ENCODE measurements around the gene RBM17.
A peak's percentile ranks its signal among the peaks of the same experiment; 100 is the strongest.
"Not testable (repeated sequence)": the region's sequence is repeated elsewhere in the genome, so short reads cannot be mapped to it uniquely, and the experiment has no call there.

RBM17 gene

DNA sequence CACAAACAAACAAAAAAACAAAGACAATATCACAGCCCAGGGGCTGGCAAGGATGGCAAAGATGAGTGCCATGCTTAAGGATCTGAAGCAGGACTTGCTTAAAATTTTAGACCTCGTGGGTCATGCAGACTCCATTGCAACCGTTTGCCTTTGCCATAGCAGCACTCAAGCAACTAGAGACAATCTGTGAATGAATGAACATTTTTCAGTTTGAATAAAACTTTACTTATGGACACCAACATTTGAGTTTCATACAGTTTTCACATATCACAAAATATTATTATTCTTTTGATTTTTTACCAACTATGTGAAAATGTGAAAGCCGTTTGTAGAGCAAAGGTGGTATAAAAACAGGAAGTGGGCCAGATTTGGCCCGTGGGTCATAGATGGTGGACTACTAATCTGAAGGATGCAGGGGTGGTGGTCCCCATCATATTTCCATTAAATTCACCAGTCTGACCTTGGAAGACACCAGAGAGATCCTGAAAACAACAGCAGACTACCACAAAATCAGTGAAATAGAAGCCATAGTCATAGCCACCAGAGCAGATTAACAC lies 8.3 kb upstream of the RBM17 start:
- DNase-seq = no peak

DNA sequence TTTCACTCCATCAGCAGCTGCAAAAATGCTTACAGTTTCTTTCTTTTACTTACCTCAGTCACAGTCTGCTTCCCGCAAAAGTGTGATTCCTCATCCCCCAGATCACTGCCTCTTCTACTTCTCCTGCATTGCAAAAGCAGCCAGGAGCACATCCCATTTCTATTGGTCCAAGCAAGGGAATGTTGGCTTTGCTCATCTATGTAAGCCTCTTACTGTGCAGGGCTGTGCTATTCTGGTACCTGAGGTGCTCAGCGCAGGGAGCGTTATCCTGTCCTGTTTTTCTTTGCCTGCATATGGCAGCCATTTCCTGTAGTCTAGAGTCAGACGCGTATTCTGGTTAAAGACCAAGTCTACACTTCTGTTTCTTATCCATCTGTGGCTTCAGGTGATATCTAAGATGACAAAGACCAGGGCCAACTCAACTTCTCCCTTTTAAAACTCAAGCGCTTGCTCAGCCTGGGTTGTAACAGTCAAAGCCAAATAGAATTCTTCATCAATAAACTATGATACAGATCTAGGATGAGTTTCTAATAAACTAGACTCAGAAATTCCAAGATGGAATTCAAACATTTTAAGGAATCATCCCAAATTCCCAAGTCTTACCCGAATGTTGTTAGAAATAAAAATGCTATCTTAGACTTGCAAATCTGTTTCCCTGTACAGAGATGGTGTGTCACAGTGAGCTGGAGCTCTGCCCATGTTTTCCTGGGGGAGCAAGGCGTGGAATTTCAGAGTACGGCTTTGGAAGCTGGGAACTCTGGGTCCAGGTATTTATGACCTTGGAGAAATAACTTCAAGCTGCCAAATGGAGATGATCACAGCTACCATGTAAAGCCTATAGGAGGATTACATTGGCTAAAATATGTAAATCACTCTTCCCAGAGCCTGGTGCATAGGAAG lies 6.1 kb upstream of the RBM17 start:
- DNase-seq = no peak

DNA sequence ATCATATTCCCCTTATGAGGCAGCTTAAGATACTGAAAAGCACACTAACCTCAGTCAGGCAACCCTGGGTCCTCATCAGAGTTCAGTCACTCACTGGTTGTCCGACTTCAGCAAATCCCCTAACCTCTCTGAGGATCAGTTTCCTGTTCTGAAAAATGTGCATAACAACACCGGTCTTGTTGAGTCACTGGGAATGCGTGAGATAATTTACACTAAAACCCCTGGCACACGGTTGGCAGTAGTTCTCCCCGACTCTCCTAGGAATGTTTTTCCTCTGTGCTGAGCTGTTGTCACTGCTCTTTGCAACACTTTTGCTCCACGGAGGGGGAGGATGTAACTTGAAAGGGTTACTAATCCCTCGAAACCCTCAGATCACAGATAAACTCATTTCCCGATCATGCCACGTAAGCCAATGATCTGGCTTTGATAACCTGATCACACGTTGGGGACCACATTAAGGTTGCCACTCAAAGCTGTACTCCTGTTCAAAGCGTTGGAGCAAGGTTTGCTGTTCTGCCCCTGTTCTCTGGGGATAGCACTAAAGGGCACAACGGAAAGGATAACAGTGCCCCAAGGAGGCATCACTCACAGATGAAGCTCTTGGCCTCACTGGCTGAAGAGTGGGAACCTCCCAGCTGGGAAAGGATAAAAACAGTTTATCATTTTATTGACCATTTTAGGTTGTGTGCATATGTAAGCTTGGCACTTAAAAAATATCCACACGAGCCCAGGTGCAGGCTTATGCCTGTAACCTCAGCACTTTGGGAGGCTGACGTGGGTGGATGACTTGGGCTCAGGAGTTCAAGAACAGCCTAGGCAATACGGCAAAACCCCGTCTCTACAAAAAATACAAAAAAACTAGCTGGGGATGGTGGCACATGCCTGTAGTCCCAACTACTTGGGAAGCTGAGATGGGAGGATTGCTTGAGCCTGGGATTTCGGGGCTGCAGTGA lies 5.0 kb upstream of the RBM17 start:
- no peak for DNase-seq

DNA sequence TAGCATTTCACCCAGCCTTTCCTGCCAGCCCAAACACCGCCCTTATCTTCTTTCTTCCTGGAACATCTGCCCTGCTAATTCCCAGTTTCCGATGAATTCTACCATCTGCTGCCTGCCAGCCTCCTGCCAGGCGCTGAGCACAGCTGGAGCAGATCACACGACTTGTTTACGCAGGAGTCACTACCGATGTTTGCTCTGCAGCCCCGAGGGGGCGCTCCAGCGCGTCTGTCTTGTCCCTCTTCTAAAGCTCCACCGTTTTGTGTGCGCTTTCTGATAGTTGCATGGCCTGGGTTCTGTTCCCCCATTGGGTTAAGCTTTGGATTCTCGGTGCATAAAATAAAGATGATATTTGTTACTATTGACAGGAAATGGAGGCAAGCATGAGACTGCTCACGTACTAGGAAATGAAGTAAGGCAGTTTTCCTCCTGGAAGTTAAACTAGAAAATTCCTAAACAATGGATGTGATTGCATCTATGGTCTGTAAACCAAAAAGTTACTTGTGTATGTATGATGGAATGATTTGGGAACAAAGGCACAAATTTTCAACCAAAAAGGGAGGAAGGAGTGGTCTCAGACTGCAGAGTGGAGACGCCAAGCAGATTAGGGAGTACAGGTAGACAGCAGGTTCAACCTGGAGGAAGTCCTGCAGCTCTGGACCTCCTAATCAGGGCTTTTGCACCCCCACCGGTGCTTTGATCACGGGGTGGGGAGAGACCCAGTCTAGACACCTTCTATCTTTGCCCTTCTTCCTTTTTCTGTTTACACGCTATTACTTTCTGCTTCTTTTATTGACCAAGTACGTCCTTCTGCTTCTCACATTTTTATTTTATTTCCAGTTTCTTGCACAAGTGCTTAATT lies 2.2 kb upstream of the RBM17 start:
- peak in 1 of 2 experiments; percentile 58 for DNase-seq

DNA sequence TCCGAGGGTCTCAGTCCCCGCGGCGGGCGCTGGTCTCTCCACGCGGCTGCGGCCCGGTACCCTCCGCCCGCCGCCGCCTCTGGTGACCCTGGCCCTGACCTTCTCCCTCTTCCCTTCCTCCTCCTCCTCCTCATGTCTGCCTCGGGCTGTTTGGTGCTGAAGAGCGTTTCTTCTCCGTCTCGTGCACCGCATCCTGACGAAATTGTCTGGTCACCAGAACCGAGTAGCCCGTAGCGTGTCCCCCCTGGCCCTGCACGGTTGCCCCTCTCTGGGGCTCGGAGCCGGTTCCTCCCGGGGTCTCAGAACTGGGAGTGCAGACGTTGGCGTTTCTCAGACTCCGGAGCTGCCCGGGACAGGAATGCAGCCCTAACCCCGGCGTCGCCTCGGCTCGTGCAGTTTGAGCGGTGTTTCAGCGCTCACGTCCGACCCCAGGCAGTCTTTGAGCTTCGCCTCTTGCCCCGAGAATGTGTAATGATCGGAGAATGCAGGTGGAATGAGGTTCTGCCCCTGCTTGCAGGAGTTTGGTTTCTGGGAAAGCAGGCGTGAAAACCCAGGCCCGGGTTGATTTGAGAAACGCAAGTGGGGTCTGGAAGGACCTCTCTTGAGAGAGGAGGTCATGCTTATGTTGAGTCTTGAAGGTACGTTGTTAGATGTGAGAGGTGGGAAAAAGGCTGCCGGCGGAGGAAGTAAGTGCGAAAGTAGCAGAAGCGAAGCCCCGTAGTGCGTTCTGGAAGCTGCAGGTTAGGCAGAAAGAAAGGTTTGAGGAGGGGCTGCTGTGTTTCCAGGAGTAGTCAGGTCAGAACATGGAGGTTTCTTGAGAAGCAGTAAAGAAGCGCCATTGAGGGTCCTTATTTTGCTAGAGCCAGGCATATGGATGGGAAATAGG lies 743 bp downstream of the RBM17 start:
- DNase-seq = no peak

DNA sequence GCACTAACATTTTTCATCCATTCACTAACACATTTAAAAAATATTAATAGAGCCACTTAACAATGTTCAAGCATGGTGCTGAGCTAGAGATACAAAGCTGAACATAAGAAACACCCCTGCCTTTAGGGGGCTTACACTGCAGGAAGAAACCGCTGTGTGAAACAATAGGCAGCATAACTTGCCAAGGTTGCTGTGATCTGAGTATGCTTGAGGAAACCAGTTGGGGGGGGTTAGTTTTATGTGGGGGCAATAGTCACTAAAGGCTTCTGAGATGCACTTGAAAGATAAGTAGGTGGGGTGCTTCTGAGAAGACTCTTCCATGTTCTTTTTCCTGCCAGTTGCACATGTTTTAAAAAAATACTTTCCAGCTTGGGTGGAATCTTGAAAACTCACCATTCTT lies 2.8 kb downstream of the RBM17 start:
- DNase-seq = no peak

DNA sequence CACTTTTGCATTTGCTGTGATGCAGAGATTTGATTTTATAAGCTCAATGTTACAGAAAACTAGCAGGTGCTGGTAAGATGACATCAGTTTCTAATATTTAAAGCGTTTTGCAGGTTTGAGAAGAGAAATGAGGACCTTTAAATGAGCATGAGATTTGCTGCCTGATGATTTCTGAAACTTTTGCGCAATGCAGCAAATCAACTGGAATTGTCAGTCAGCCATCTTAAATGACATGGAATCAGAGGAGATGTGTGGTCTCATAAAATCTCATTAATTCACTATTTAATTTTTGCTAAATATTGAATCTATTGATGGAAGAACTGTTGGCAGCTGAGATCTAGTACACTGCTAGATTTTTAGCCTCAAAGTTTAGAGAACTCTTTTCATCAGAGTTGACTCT lies 3.9 kb downstream of the RBM17 start:
- DNase-seq = no peak

DNA sequence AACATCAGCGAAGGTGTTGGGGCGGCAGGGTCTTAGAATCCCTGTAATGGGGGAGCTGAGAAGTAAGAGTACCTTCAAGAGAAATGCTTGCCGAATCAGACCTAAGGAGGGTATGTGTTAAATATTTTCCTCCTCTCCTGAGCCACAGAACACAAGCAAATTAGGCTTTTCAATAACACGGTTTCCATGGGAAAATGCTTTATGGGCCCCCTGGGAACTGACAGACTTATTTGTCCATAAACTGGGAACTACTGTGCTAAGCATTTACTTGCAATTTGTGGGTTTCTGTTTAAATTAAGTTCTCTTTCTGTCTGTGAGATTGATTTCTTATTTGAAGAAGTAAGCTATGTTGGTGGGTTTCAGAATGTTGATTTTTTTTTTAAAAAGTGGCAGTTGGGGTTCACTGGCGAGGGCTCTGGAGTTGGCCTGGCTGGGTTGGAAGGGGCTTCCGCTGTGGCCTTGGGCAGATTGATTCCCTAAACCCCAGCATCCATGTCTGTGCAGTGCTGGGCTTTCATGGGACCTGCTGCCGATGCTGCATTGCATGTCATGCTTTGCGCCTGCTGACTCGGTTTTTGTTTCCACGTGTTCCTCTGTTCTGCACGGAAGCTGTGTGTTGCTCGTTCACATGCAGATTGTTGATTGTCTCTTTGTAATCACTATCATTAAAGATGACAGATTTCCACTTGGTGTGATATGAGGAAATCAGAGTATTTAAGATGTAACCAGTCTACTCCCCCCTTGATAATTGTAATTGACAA lies 7.2 kb downstream of the RBM17 start:
- DNase-seq = no peak

DNA sequence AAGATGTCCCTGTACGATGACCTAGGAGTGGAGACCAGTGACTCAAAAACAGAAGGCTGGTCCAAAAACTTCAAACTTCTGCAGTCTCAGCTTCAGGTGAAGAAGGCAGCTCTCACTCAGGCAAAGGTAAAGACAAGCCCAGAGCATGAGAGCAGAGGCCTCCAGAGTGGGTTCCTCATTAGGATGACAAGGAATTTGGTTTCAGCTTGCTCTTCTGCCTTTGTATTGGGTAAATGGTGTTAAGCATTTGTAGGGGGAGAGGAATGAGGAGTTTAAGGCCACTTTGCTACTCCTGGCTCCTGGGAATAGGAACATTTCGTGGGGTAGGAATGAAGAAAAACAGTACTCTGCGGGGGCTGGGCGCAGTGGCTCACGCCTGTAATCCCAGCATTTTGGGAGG lies 8.2 kb downstream of the RBM17 start:
- DNase-seq = no peak

DNA sequence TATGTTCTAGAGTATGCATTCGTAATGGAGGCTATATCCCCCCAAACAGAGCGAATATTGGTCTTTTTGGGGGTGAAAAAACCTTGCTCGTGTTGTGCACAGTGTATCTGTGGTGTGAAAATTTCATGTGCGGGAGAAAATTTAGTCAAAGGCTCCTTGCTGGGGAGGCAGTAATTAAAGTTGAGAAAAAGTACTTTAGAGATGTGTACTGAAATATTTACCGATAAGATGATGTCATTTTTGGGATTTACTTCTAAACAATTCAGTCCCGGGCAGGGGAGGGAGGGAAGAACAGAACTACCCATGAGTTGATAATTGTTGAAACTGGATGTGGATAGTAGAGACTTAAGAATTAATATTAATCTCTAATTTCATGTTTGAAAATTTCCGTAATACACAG lies 9.3 kb downstream of the RBM17 start:
- DNase-seq = no peak

DNA sequence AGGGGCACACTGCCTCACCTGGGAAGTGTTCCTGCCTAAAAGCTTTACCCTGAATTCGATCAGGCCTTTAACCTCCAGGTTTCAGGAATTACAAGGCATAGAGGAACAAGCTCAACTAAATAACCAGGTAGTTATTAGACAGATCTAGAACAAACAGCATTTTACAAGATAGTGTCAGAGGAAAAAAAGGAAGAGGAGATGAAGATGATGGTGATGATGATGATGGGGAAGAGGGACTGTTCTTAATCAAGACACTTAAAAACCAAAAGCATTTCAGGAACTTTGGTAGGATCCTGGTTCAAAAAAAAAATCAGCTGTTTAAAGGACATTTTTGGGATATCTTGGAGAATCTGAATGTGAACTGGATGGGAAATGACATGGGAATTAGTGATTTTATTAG lies 11.5 kb downstream of the RBM17 start:
- no peak for DNase-seq

DNA sequence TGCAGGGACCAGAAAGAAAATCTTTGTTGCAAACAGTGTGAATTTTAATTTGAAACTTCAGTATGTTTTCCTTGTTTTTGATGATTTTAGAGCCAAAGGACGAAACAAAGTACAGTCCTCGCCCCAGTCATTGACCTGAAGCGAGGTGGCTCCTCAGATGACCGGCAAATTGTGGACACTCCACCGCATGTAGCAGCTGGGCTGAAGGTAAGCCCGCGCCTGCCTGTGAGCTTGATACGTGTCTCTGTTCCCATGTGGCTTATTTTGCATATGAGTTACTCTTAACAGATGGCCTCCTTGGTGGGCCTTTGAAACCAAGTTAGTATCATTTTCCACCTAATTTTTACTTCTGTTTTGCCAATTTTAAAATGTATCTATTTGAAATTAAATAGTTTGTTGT lies 12.3 kb downstream of the RBM17 start:
- no peak for DNase-seq

DNA sequence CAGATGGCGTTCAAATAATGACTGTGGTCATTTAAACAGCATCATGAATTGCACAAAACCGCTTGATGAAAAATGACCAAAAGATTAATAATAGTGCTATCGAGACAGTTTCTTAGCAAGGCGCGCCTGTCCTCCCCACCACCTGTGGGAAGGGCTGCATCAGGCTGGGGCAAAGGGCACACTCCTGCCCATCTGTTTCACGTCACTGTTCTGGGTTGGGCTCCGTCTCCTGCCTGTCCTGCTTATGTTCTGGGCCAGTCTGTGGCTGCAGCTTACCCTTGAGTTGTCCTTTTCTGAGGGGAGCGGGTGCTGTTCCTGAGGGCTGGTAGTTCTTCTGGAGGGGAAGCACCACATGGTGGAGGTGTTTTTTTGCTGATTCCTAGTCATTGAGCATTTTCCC lies 13.3 kb downstream of the RBM17 start:
- no peak for DNase-seq

DNA sequence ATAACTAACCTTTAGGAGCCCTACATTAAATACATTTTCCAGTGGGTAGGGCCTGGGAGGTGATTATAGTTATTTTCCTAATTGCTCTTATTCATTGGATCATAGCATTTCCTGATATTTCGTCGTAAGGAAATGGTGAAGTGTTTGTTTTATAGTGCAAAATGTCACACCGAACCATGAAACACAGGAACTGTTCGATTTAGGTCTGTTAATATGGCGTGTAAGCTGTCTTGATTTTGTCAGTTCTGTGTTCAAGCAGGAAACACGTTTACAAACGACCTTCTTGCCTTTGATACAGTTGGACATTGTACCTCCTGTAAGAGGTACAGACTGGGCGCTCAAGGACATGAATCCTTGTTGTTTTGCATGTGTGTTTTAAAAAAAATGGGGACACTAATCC lies 14.8 kb downstream of the RBM17 start:
- DNase-seq = no peak

DNA sequence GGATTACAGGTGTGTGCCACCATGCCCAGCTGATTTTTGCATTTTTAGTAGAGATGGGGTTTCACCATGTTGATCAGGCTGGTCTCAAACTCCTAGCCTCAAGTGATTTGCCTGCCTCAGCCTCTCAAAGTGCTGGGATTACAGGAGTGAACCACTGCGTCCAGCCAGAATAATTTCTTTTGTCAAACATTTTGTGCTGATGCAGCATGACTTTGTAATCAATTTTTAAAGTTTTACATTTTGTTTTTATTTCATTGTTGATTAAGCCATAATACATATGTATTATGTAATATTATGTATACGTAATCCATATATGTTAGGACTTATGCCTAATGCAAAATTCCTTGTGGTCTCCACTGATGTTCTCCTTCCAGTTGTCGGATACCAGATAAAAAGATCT lies 18.8 kb downstream of the RBM17 start:
- not testable (repeated sequence) for DNase-seq

DNA sequence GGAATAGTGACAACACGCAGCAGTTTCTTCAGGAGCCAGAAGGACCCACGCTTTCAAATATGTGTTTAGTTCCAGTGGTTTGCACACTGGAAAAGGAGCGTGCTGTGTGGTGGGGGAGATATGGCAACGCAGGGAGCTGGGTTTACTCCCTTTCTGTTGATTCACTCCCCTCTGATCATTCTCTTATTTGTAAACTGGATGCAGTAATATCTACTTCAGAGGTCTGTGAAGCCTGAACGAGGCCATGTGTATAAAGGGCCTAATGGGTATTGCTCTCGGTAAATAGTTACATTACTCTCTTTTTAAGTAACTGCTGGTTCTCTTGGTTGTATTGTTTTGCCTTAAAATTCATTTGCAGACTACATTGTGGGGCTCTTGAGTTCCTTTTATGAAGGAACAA lies 19.2 kb downstream of the RBM17 start:
- DNase-seq = no peak

DNA sequence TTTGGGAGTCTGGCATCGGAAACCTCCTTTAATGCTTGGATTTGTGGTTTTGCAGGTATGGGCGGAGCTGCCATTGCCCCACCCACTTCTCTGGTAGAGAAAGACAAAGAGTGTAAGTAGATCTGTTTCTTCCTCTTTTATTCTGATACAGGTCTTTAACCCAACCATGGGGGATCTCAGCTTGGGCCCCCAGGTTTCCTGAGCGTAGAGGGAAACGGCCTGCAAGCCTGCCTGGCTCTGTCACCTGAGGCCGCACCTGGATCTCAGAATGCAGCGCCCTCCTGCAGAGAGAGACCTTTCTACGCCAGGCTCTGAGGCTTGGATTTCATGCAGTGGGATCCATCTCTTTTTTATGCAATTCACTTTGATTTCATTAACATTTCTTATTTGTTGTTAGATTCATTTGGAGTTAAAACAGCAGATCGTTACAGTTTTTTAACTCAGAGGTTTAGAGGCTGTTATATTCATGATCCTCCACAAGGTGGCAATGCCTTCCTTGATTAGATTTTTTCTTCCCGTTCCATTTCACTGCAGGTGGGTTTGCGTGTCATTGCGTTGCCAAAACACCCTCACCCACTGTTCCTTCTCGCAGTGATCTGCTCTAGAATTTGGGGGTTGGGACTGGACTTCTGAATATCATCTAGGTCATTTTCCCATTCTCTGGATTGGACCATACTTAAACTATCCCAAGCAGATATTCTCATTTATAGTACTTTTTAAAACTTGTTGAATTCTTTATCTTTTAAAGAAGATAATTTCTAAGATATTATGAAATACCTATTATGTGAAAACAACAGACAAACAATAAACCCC lies 20.0 kb downstream of the RBM17 start:
- DNase-seq = peak in 1 of 2 experiments; percentile 18

DNA sequence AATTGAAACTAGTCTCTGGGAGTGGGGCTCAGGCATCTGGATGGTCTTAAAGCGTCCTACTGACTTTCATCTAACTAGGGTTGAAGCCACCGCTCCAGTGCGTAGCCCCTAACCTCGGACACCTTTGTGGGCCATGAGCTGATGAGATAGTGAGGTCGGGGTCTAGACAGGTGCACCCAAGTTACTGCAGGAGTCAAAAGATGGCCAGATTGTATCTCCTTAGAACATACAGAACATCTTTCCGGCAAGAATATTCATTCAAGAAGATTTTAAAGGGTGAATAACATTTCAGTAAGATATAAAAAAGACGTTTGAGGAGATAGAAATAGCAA lies 20.6 kb downstream of the RBM17 start:
- no peak for DNase-seq

DNA sequence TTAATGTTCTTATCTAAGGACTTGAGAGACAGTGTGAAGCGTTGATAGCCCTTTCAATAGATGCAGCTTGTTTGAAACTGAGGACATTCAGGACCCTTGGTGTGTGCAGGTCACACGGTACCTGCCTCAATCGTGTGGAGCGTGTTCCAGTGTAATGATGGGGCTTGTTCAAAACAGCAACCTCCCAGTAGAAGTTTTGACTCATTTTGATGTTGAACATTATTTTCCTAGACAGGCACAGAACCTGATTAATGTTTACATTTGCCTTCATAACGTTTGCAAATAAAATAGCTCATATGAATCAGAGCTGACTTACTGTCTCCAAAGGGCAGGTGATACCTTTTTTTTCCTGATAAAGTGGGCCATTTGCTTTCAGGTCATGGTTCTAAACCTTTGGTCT lies 21.3 kb downstream of the RBM17 start:
- DNase-seq = no peak

DNA sequence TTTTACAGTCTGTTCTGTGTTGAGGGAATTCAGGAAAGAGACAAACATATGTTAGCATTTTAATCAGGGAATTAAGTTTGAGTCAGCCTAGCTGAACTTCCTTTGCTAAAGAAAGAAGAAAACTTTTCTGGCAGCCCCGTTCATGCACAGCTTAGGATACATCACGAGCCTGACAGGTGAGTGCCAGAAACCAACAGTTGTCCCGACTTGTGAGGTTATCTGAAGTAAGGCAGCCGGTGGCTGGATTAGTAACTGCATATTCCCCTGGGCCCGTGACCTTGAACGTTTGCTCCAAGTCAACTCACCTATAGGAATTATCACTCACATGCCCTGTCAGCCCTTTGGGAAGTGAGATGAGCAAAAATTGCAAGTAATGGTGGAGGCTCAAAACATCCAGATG lies 24.1 kb downstream of the RBM17 start:
- no peak for DNase-seq
